Activated CD8-positive, alpha-beta memory T cell treated with anti-CD3 and anti-CD28 coated beads, Interleukin-2, amount 50 U/mL, for 24 hours (primary cell): ENCODE data around the gene DPP6.

Experiments
- DNase-seq: peaks from one replicate; pipeline ENCODE4 v3.0.0-alpha.2; 2020; ENCODE audit errors: extremely low read depth

The DPP6 gene

DNA sequence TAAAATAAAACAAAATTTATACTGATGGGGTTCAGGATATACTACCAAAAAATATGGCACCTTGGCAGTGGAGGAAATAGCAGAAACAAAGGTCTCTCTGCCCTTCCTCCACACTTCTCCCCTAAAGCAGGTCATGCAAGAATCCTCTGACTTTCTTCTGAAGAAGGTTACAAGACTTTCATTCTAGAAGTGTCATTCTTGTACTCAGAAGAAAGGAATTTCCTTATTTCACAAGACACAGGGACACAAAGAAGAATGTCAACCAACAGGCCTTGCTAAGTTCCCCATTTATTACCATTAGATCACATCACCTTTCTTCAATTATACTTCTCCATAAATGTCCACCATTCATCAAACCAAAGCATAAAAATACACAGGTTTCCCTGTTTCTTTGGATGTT is 480.6 kb downstream of the DPP6 start:
- no peak for DNase-seq

DNA sequence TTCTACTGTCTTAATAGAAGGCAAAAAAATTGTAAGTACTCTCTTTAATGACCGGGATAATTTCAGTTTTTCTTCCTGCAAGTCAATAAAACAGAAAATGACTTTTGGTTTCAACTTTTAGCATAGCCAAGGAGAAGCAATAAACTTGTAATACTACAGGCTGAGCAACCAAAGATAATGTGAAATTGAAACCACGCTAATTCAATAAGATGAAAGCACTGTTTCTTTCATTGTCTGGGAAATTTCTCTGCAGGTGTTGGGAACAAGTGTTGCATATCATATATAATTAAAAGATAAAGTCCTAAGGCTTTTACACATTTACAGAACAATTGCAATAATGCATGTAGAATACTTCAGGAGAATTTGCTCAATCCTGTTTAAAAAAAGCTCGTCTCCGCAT is 488.4 kb downstream of the DPP6 start:
- no peak for DNase-seq

DNA sequence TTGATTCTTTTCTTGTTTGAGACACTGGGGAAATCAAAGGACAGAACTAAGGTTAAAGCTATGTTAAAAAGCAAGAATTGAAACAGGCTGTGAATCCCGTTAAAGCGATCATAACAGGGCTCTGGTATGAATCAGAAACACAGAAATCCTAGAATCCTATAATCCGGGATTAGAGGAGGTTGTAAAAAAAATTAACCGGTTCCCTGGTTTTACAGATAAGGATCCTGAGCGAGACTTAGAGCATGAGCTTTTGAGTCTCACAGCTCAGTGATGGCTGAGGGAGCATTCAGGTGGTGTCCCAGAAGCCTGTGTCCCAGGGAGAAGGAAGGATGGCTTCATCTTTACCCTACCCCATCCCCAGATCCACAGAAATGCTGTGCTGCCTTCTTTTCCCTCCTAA is 489.4 kb downstream of the DPP6 start:
- DNase-seq, result no peak

DNA sequence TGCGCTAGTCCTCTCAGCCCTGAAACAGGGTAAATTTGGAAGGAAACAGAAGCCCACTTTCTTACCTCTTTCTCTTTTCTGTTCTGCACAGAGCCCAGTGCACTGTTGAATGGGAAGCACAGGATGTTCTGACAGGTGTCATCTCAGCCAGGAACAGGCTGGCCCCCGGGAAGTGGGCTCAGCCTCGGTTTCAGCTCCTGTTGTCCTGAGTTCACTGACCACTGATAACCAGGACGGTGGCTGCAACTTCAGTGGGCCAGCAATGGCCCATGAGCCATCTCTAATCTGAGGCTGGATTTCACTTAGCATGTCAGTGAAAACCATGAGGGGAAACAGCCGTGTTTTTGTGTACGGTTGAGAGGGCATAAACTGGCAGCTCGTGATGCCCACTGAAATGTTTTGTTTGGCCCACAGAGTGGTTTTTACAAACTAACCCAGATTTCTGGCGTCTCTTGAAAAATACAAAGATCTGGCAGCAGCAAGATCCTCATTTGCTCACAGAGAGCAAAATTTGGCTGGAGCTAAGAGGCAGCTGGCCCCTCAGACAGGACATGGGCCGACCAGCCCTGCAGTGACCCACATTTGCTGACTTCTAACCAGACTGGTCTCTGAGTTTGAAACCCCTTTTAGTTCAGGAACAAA is 494.9 kb downstream of the DPP6 start:
- no peak for DNase-seq

DNA sequence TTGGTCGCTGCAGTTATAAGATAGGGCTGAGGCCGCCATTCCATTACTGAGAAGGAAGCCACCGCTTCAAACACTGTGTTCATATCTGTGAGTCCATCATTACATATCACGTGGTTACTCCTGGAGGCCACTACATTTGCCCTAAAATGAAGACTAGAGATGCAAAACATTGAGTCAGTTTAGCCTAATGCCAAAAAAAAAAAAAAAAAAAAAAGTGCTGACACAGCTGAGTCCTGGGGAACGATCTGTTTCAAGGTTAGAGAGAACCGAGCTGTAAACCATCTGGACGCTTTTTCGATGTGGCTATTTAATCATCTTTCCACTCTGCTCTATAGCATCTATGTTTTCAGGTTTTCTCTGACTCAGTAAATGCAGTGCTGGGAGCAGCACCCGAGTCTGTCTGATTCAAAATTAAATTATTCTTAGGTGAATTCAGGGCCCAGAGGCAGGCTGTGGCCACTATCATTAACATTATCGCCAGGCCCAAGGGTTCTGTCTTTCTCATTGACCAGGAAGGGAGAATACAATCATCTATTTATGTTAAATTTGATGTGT is 501.6 kb downstream of the DPP6 start:
- no peak for DNase-seq

GRCh38 chr7:154559454-154559853 is 507.3 kb downstream of the DPP6 start:
- DNase-seq, result no peak

DNA sequence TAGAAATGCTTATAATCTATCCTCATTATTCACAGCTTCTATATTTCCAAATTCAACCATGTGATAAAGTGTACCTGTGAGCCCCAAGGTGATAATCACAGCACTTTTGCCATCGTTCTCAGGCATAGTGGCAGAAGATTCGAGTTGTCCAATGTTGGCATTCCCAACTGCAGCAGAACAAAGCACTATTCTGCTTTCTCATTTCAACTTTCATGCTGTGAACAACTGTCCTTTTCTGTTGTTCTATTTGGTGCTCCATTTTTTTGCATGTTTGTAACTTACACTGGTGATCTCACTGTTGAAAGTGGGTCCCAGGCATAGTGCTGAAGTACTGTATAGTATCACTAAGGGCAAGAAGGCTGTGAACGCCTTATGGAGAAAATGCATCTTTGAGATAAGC is 512.5 kb downstream of the DPP6 start:
- DNase-seq, result no peak

DNA sequence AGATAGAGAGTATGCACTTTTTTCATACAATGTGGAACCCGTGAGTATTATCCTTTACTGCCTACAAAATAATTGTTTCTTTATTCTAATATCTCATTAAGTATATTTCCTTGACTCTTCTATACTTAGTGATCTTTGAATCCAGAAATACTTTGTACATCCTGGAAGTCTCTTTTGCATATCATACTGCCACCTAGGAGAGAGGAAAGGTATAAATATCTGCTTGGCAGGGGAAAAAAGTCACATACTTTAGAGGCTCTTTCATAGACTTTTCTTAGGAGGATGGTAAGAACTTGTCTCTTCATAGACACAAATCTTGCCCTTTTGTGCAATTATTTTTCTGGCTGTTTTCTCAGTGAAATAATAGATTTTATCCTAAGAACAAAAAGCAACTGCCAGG is 514.7 kb downstream of the DPP6 start:
- no peak for DNase-seq

DNA sequence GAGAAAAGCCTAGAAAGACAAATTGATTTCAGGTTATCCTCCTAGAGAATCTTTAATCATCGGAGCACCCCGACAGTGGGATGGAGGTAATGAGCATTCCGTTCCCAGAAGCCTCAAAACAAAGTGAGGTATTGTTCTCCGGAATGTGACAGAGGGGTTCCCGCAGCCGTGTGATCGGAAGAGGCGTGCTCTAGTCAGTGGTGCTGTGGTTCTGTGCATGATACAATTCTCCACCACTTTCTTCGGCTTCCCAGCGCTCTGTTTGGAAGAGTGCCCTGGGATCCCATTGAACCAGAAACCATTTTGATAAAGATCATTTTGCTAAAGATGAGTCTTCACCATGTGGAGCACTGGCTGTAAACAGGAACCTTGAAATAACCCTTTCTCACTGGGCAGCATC is 516.1 kb downstream of the DPP6 start:
- no peak for DNase-seq

- DNase-seq, result no peak
Measured at GRCh38 chr7:154569916-154570315, 517.7 kb downstream of the DPP6 start.

- no peak for DNase-seq
Measured at GRCh38 chr7:154571772-154572171, 519.6 kb downstream of the DPP6 start.

- no peak for DNase-seq
Measured at GRCh38 chr7:154574235-154574634, 522.0 kb downstream of the DPP6 start.

GRCh38 chr7:154575497-154575896 is 523.3 kb downstream of the DPP6 start:
- no peak for DNase-seq

DNA sequence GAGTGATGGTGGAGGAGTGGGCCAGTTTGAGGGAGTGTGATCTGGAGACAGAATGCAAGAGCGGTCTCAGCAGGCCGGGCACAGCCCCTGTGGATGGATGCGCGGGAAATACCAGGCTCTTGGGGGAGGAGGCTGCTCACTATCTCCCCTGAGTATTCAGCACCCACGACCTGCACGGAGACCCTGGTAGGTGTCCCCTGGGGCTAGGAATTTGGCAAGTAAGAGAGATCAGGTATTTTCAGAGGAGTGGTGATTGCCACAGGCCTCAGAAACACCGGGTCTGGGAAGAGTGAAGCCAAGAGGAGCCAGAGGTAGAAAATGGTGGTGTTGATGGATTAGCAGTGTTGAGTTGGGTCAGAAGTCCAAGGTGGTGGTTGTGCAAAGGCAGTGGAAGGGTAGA is 524.4 kb downstream of the DPP6 start:
- DNase-seq, result no peak

GRCh38 chr7:154577141-154577873 is 525.1 kb downstream of the DPP6 start:
- DNase-seq, result no peak

DNA sequence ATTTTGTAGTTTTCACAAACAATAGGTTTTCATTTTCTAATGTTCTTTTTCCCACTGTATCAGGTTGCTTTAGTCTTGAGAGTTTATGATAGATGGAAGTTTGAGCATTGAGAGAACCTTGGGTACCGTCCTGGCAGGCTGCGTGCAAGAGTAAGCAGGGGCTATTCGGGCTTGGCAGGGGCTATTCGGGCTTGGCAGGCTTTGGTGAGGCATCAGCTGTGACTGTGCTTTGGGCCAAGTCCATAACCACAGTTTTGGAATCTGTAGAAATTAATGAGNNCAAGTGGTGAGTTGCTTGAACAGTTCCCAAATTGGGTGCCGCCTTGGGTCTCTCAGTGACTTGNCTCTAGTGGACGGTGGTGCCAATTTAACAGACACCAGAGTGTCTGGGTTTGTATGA is 526.1 kb downstream of the DPP6 start:
- no peak for DNase-seq

DNA sequence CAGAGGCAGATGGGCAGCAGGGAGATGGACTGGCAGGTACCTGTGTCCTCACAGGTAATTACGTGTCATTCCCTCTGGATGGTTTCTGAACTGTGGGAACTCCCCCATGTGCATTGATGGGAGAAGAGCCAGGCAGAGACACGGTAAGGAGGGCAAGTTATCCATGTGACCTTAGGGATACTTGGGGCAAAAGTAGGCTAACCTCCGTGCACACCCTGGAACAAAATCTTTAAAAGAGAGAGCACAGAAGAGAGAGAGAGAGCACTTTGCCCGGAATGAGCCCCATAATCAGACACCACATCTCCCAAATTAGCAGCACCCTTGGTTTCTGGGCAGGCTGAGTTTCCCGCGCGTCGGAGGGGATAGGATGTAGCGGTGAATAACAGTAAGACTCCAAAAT is 527.5 kb downstream of the DPP6 start:
- DNase-seq, result no peak

DNA sequence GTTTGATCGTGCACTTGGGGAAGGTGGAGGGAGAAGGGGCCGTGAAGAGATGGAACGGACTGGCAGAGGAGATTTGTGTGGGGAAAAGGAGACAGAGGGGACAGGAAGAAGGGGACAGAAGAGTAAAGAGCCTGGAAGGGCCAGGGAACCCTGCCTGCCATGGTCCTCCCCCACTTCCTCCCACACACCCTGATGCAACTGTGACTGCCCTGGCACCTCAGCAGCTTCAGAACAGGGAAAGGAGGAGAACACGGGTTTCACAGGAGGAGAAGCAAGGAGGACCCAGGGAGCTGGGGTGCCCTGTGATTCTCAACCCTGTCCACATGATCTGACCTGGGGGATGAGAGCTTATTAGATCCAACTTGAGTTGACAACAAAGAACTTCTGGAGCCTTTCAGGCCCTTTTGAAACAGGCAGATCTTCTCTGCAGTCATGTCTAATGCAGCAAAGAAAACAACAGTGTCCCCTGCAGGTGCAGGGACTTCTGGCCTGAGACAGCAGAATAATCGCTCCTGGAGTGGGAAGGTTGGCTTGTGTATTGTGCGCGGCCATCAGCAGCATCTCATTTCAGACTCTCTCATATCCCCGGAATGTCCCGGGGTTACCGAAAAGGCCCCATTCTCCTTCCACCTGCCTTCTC is 529.2 kb downstream of the DPP6 start:
- DNase-seq, result no peak

- DNase-seq, result no peak
Measured at GRCh38 chr7:154583454-154583853, 531.3 kb downstream of the DPP6 start.

DNA sequence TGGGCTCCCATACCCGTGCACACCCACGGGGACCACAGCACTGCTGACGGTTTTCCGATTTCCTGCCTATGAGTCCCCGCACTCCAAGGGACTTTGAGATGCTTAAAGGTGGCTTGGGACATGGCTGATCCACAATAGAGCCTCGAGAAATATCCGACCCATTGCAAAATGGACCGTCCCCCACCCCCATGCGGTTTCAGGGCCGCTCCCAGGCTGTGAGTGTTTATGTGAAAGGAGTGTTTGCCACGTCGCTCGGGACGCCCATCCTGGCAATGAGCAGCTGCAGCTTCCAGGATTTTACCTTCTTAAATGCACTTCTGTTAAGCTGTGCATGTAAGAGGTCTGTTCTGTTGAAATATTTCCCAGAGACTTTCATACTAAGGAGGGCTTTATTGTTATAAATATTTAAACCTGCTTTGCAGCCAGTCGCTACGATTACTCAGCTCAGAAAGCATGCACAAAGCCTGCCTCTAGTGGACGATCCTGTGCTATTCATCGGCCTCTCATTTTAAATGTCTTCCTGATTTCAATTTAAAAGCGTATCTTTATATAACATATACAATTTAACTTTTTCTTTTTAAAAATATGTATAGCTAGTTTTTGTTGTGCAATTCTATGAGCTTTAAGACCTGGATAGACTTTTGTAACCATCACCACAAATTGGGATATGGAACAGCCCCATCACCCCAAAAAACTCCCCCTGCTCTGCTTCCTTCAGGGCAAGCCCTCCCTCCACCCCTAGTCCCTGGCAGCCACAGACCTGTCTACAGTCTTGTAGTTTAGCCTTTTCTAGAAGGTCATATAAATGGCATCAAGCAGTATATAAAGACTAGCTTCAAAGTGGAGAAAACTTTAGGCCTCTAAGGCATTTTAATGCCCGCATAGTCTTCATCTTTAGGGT is 532.4 kb downstream of the DPP6 start:
- DNase-seq, result no peak

GRCh38 chr7:154587792-154588191 is 535.6 kb downstream of the DPP6 start:
- no peak for DNase-seq

- DNase-seq, result no peak
Measured at GRCh38 chr7:154591544-154591943, 539.3 kb downstream of the DPP6 start.
